Measurements from ENCODE around the gene MINDY4. TPM values are rescaled to one million over a fixed set of nuclear protein-coding genes. Genes with fewer than 3 reads are reported as not detected.

The MINDY4 gene
- total RNA-seq, 1 experiment from 2014 or later = 3.0 TPM

DNA sequence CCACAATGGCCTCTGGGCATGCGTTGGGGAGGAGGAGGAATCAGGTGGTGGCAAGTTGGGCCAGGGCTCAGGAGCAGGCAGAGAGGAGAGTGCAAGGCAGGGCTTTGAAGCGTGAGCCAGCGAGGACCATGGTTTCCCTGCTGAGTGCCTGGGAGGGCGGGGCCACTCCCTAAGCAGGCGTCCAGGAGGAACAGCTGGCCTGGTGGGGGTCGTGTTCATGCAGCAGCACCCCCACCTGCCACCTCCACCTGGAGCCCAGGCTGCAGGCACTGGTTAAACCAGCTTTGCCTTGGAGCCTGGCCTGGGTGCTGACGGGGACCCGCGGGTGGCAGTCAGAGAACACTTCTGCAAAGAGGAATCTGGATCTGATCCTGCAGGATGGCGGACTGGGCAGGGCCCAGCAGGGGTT is 116.3 kb downstream of the MINDY4 start:
- no TSS peak for BruUV-seq (replicated peaks)
- no peaks in the 10 kb centered on the region for H3F3A ChIP-seq (ENCODE audit: low read length, unreplicated experiment)
- intact Hi-C loops (cut with micrococcal nuclease) = loop anchor here (5.0 kb wide), 1 partner anchor 85 kb away; no protein-coding TSS in a partner anchor
- H4K20me1 ChIP-seq (ENCODE audit: low read length) = no peaks in the 10 kb centered on the region
- H3K27ac ChIP-seq (ENCODE audit: low read length) = no peak overlapping the region
- no peak overlapping the region for H3K9ac ChIP-seq (ENCODE audit: low read length)
- peaks cover 9% of the 10 kb centered on the region; the same call in 1 of the 2 replicates for H3K4me1 ChIP-seq (ENCODE audit: insufficient read depth, low read length)
- ATAC-seq (no peak), DNase-seq (no peak)
- H3K27me3 ChIP-seq (ENCODE audit: low read length) = no peaks in the 10 kb centered on the region
- POLR2A ChIA-PET (ENCODE audit: unreplicated experiment) = no interaction called here
- no peaks in the 10 kb centered on the region for H3K9me3 ChIP-seq (ENCODE audit: low read length)
- TF ChIP-seq, protein P1, sequence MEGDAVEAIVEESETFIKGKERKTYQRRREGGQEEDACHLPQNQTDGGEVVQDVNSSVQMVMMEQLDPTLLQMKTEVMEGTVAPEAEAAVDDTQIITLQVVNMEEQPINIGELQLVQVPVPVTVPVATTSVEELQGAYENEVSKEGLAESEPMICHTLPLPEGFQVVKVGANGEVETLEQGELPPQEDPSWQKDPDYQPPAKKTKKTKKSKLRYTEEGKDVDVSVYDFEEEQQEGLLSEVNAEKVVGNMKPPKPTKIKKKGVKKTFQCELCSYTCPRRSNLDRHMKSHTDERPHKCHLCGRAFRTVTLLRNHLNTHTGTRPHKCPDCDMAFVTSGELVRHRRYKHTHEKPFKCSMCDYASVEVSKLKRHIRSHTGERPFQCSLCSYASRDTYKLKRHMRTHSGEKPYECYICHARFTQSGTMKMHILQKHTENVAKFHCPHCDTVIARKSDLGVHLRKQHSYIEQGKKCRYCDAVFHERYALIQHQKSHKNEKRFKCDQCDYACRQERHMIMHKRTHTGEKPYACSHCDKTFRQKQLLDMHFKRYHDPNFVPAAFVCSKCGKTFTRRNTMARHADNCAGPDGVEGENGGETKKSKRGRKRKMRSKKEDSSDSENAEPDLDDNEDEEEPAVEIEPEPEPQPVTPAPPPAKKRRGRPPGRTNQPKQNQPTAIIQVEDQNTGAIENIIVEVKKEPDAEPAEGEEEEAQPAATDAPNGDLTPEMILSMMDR (conservative IDR thresholded peaks at IDR 0.05; ENCODE audit: low read depth, low read length) = no peak
- TF ChIP-seq EZH2 (IDR thresholded peaks at IDR 0.05; ENCODE audit: low read length, unreplicated experiment) = no peak
- no peak for TF ChIP-seq EZH2phosphoT487 (IDR thresholded peaks at IDR 0.05; ENCODE audit: borderline replicate concordance, low read length)
- no peaks in the 10 kb centered on the region for H3K79me2 ChIP-seq (ENCODE audit: low read length)
- H3K4me3 ChIP-seq (ENCODE audit: low read length) = no peak overlapping the region
- H3K9me2 ChIP-seq (replicated peaks; ENCODE audit: low read length) = no peaks in the 10 kb centered on the region
- CTCF ChIA-PET = no interaction called here
- no peaks in the 10 kb centered on the region for H3K36me3 ChIP-seq (ENCODE audit: low read depth, low read length)
- H3K4me2 ChIP-seq (ENCODE audit: low read length) = no peak overlapping the region
- H2AFZ ChIP-seq (ENCODE audit: low read length) = no peak overlapping the region

DNA sequence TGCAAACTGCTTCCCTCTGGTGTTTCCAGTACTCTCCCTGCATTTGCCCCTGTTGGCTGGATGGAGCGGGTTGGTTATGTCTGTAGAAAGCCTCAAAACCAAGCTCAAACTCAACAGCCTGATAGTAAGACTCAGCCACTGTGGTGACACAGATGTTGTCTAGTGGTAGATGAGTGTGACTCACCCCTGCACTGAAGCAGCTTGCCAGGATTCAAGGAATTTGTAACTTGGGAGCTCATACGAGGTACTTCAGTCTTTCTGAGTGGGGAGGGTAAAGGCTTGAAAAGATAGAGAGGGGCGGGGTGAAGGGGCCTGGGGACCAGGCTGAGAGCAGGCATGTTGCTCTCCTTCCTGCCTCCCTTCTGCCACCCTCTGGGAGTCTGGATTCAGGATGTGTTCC is 117.5 kb downstream of the MINDY4 start:
- ChIA-PET CTCF (no interaction called here), POLR2A (ENCODE audit: unreplicated experiment) (interaction anchor here (0.6 kb wide), 1 partner anchor 1515 kb away, joined by 3 read pairs; no protein-coding TSS in a partner anchor)
- H3K36me3 ChIP-seq (ENCODE audit: low read depth, low read length) = no peaks in the 10 kb centered on the region
- no TSS peak for BruUV-seq (replicated peaks)
- no peaks in the 10 kb centered on the region for H3F3A ChIP-seq (ENCODE audit: low read length, unreplicated experiment)
- no peaks in the 10 kb centered on the region for H3K79me2 ChIP-seq (ENCODE audit: low read length)
- no peaks in the 10 kb centered on the region for H3K9me3 ChIP-seq (ENCODE audit: low read length)
- H3K9me2 ChIP-seq (replicated peaks; ENCODE audit: low read length) = no peaks in the 10 kb centered on the region
- H2AFZ ChIP-seq (ENCODE audit: low read length) = no peak overlapping the region
- H4K20me1 ChIP-seq (ENCODE audit: low read length) = no peaks in the 10 kb centered on the region
- peak; percentile 96 for ATAC-seq
- TF ChIP-seq, protein P1 (conservative IDR thresholded peaks at IDR 0.05; ENCODE audit: low read depth, low read length) = no peak
- TF ChIP-seq EZH2phosphoT487 (IDR thresholded peaks at IDR 0.05; ENCODE audit: borderline replicate concordance, low read length) (no peak), EZH2 (IDR thresholded peaks at IDR 0.05; ENCODE audit: low read length, unreplicated experiment) (no peak)
- H3K9ac ChIP-seq (ENCODE audit: low read length) = no peak overlapping the region
- no peak overlapping the region for H3K4me2 ChIP-seq (ENCODE audit: low read length)
- peaks cover 9% of the 10 kb centered on the region; the same call in 1 of the 2 replicates for H3K4me1 ChIP-seq (ENCODE audit: insufficient read depth, low read length)
- no peaks in the 10 kb centered on the region for H3K27me3 ChIP-seq (ENCODE audit: low read length)
- DNase-seq = peak; percentile 74
- H3K4me3 ChIP-seq (ENCODE audit: low read length) = no peak overlapping the region
- intact Hi-C loops (cut with micrococcal nuclease) = loop anchor here (5.0 kb wide), 1 partner anchor 86 kb away; no protein-coding TSS in a partner anchor
- no peak overlapping the region for H3K27ac ChIP-seq (ENCODE audit: low read length)

DNA sequence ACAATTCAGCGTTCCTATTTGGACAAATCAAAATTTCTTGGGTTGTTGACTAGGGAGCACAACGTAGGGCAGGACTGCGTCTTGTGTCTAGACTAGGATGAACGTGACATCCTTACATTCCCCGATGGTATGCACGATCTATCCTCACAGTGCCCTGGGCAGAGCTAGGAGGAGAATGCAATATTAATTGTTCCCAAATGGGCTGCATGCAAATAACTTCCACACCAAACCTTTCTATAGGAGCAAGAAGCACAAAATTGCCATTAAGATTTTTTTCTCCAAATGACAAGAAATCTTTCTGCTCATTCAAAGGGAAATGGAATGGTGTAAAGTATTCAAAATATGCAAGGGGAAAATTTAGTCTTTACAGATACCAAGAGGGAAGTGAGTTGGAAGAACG is 119.0 kb downstream of the MINDY4 start:
- DNase-seq (no peak), ATAC-seq (no peak)
- peaks cover 9% of the 10 kb centered on the region; the same call in 1 of the 2 replicates for H3K4me1 ChIP-seq (ENCODE audit: insufficient read depth, low read length)
- H2AFZ ChIP-seq (ENCODE audit: low read length) = no peak overlapping the region
- POLR2A ChIA-PET (ENCODE audit: unreplicated experiment) = no interaction called here
- no peak overlapping the region for H3K9ac ChIP-seq (ENCODE audit: low read length)
- TF ChIP-seq EZH2phosphoT487 (IDR thresholded peaks at IDR 0.05; ENCODE audit: borderline replicate concordance, low read length) = no peak
- TF ChIP-seq EZH2 (IDR thresholded peaks at IDR 0.05; ENCODE audit: low read length, unreplicated experiment) = no peak
- TF ChIP-seq, protein P1 (conservative IDR thresholded peaks at IDR 0.05; ENCODE audit: low read depth, low read length) = no peak
- no peaks in the 10 kb centered on the region for H3K79me2 ChIP-seq (ENCODE audit: low read length)
- no peaks in the 10 kb centered on the region for H3K27me3 ChIP-seq (ENCODE audit: low read length)
- H3K9me2 ChIP-seq (replicated peaks; ENCODE audit: low read length) = no peaks in the 10 kb centered on the region
- intact Hi-C loops (cut with micrococcal nuclease) = no loop called here
- CTCF ChIA-PET = no interaction called here
- BruUV-seq (replicated peaks) = no TSS peak
- H3K27ac ChIP-seq (ENCODE audit: low read length) = no peak overlapping the region
- H3K4me3 ChIP-seq (ENCODE audit: low read length) = no peak overlapping the region
- H3K4me2 ChIP-seq (ENCODE audit: low read length) = no peak overlapping the region
- no peaks in the 10 kb centered on the region for H3K36me3 ChIP-seq (ENCODE audit: low read depth, low read length)
- no peaks in the 10 kb centered on the region for H4K20me1 ChIP-seq (ENCODE audit: low read length)
- no peaks in the 10 kb centered on the region for H3K9me3 ChIP-seq (ENCODE audit: low read length)
- H3F3A ChIP-seq (ENCODE audit: low read length, unreplicated experiment) = no peaks in the 10 kb centered on the region

All from PC-3 (cell line).